Measurements from ENCODE around the gene TSPAN9.

- no peak for TF ChIP-seq POLR2AphosphoS5 (IDR thresholded peaks at IDR 0.05)
- TF ChIP-seq, protein P1, sequence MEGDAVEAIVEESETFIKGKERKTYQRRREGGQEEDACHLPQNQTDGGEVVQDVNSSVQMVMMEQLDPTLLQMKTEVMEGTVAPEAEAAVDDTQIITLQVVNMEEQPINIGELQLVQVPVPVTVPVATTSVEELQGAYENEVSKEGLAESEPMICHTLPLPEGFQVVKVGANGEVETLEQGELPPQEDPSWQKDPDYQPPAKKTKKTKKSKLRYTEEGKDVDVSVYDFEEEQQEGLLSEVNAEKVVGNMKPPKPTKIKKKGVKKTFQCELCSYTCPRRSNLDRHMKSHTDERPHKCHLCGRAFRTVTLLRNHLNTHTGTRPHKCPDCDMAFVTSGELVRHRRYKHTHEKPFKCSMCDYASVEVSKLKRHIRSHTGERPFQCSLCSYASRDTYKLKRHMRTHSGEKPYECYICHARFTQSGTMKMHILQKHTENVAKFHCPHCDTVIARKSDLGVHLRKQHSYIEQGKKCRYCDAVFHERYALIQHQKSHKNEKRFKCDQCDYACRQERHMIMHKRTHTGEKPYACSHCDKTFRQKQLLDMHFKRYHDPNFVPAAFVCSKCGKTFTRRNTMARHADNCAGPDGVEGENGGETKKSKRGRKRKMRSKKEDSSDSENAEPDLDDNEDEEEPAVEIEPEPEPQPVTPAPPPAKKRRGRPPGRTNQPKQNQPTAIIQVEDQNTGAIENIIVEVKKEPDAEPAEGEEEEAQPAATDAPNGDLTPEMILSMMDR (IDR thresholded peaks at IDR 0.05) = no peak
- TF ChIP-seq POLR2A (IDR thresholded peaks at IDR 0.05) = no peak
These were observed 190.5 kb downstream of the TSPAN9 start for GRCh38 chr12:3267690-3268089.
